ENCODE data around the gene SMPD3.

DNA sequence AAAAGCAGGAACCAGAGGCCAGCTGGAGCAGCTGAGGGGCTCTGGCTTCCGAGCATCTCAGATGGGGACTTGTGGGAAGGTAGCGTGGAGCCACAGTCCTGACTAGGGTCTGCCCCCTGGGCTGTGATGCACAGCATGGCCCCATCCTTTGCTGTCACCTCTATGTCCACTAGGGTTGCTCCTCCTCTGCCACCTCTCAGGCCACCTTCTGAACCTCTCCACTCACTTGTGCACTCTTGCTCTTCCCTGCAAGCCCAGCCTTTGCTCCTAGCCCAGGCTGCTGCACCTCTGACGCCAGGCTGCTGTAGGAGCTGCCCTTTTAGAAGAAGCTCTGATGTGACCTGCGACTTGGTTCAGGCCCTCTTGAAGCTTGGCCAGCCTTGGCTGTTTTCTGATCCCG is 24.3 kb upstream of the SMPD3 start:
- TF ChIP-seq, protein P1, sequence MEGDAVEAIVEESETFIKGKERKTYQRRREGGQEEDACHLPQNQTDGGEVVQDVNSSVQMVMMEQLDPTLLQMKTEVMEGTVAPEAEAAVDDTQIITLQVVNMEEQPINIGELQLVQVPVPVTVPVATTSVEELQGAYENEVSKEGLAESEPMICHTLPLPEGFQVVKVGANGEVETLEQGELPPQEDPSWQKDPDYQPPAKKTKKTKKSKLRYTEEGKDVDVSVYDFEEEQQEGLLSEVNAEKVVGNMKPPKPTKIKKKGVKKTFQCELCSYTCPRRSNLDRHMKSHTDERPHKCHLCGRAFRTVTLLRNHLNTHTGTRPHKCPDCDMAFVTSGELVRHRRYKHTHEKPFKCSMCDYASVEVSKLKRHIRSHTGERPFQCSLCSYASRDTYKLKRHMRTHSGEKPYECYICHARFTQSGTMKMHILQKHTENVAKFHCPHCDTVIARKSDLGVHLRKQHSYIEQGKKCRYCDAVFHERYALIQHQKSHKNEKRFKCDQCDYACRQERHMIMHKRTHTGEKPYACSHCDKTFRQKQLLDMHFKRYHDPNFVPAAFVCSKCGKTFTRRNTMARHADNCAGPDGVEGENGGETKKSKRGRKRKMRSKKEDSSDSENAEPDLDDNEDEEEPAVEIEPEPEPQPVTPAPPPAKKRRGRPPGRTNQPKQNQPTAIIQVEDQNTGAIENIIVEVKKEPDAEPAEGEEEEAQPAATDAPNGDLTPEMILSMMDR (IDR thresholded peaks at IDR 0.05): no peak
- TF ChIP-seq EP300 (IDR thresholded peaks at IDR 0.05) (no peak), POLR2A (IDR thresholded peaks at IDR 0.05) (no peak)
